ENCODE data around the gene ARHGAP4.

Gene ARHGAP4

DNA sequence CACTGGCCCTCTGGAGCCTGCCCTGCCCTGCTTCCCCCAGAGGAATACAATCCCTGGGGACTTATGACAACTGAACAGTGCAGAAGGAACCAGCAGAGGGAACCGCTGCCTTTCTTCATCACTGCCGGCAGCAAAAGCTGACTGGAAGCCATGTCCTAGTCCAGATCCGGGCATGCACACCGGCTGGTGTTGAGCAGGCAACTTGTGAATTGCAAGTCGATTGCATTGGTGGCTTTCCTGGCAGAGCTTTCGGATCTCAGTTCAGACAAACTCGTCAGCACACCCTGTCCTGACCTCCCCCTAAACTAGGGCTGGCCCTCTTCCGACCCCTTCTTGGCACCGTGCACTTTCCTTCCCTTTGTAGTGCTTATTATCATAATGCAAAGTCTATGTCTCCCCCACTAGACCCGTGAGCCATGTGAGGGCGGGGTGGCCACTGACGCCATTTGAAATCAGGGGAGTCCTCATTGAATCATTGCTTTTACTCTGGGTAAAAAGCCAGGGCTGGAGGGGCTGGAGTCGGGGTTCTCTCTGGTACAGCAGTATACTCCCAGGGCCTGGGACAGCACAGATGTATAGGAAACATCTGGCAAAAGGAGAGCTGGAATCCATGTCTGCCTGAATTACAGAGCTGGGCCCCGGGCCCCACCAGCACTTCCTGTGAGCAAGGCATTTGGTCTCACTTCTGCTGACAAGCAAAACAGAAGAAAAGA is 1.8 kb downstream of the ARHGAP4 start:
- peak; percentile 20 for DNase-seq

- DNase-seq = peak; percentile 36
Observed at GRCh38 chrX:153922932-153923857, 2.9 kb downstream of the ARHGAP4 start.

DNA sequence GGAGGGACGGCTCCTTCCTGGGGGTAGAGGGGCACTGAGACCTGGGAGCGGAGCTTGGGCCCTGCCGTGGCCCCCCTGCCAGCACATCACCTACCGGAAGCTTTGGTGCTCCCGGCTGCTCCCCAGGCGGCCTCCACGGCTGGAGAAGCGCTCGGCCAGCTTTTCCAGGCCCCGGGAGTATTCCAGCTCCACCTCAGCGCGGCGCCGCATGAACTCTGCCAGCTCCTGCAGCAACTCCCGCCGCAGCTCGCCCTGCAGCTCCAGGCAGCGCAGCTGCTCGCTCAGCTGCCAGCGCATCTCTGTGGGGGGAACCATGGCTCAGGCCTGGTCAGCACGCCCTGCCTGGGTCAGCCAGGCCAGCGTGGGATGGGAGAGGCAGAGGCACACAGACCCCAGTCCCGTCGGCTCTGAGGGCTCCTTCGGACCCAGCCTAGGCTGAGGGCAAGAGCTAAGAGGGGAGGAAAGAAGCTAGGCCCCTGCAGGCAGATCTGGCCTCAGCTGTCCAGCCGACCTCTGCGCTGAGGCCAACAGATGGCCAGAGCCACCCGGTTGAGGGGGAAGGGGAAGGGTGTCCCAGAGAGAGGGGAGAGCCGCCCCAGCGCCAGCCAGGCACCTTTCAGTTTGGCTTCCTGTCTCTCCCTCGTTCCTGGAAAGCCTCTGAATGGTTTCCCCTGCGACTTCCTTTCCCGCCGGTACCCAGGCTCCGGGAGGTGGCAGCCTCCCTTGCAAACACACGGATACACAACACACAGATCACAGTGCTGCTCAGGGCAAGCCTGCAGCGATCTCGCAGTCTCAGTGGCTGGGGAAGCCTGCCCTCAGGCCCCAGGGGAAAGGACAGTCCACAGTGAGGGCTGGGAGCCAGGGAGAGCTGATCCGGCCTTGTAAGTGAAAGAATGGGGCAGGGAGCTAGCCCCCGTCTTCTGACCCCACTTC is 4.3 kb downstream of the ARHGAP4 start:
- peak; percentile 43 for DNase-seq

- no peak for DNase-seq
Observed at GRCh38 chrX:153921070-153921469, 5.0 kb downstream of the ARHGAP4 start.

- DNase-seq = no peak
Observed at GRCh38 chrX:153920546-153920945, 5.5 kb downstream of the ARHGAP4 start.

- DNase-seq = no peak
Observed at GRCh38 chrX:153919281-153919680, 6.8 kb downstream of the ARHGAP4 start.

DNA sequence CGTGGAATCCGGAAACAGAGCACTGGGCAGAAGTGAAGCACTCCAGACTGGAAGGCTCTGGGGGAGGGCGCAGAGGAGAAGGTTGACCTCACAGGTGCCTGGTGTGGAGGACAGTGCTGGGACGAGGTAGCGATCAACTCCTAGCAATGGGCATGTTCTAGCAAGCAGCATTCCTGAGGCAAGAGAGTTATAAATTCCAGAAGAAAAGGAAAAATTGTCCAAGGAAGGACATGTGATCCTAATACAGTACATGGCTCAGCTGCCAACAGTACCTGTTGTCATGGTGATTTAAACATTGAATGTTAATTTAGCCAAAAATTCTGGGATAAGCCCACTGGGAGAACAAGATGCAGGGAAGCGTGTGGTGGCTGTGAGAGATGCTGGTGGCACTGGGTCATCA is 8.2 kb downstream of the ARHGAP4 start:
- no peak for DNase-seq

- no peak for DNase-seq
Observed at GRCh38 chrX:153913701-153914100, 12.4 kb downstream of the ARHGAP4 start.

GRCh38 chrX:153913211-153913610 is 12.9 kb downstream of the ARHGAP4 start:
- no peak for DNase-seq

DNA sequence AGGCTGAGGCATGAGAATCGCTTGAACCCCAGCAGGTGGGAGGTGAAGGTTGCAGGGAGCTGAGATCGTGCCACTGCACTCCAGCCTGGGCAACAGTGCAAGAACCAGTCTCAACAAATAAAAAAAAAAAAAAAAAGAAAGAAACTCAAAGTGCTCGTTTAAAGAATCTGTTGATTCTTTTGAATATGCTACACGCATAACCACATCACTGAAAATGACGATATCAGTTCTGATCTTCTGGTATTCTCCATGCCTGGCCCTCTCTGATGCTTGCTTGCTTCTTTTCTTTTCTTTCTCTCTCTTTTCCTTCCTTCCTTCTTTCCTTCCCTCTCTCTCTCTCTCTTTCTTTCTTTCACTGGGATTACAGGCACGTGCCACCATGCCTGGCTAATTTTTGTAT is 14.3 kb downstream of the ARHGAP4 start:
- no peak for DNase-seq

DNA sequence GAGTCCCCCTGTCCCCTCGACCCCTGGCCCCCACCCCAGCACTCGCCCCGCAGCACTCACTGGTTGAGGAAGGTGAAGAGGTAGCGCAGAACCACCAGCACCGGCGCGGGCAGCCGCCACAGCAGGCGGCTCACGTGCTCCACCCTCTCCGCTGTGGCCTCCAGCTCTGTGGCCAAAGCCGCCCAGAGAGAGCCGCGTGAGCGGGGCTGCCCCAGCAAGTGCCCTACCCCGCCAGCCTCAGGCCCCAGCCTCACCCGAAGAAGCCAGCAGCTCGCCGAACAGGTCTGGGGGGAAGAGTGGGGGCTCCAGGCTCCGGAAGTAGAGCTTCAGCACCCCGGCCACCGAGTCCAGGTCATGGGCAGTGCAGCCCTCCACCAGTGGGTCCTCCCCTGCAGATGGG is 15.6 kb downstream of the ARHGAP4 start:
- DNase-seq = no peak

- DNase-seq = no peak
Observed at GRCh38 chrX:153909980-153910360, 16.1 kb downstream of the ARHGAP4 start.

GRCh38 chrX:153909024-153909979 is 16.8 kb downstream of the ARHGAP4 start:
- DNase-seq = no peak

DNA sequence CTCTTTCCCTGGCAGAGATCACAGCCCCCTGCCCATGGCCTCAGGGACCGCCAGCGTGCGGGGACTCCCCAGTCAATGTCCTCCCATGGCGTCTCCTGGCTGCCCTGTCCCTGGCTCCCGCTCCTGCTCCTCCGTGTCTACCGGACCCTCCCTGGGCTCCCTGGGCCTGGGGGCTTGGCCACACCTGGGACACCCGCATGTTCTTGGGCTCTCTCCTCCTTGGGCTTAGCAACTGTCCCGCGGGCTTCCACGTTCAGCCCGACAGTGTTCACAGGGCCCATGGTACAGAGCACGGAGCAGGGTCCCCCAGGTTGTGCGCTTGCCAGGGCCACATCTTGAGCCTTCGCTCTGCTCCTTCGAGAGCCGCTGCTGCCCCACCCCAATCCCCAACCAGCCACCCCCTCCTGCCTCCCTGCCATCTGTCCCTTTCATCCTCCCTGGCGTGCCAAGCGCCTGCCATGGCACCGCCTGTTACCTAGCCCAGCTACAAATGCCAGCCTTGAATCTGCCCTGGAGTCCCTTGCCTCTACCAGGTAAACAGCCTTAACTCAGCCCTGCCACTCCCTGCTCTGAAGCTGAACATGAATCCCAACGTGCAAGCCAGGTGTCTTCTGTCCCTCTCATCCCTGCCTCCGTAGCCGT is 17.7 kb downstream of the ARHGAP4 start:
- DNase-seq = peak; percentile 18

DNA sequence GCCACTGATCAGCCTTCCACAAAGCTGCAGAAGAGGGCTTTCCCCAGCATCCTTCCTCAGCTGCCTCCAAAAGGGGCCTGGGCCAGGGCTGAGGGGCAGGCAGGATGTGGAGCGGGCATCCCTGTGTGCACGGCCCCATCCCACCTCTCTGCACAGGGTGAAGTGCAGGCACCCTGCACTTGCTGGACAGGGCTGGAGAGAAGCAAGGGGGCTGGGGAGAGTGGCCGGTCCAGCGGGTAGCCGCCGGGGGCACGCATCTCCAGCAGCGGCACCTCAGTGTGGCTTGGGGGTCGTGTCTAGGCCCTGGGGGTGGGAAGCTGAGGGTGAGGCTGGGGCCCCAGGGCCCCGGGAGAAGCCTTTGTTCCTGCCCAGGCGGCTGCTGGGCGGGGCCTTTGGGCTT is 18.6 kb downstream of the ARHGAP4 start:
- DNase-seq = no peak

- no peak for DNase-seq
Observed at GRCh38 chrX:153906126-153906917, 19.7 kb downstream of the ARHGAP4 start.

DNA sequence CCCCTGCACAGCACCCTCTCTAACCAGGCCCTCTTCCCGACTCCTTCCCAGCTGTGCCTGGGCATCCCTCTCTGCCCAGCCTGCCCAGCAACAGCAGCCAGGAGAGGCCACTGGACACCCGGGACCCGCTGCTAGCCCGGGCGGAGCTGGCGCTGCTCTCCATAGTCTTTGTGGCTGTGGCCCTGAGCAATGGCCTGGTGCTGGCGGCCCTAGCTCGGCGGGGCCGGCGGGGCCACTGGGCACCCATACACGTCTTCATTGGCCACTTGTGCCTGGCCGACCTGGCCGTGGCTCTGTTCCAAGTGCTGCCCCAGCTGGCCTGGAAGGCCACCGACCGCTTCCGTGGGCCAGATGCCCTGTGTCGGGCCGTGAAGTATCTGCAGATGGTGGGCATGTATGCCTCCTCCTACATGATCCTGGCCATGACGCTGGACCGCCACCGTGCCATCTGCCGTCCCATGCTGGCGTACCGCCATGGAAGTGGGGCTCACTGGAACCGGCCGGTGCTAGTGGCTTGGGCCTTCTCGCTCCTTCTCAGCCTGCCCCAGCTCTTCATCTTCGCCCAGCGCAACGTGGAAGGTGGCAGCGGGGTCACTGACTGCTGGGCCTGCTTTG is 20.5 kb downstream of the ARHGAP4 start:
- DNase-seq = no peak

- no peak for DNase-seq
Observed at GRCh38 chrX:153903991-153904957, 21.8 kb downstream of the ARHGAP4 start, which contains the start of gene AVPR2. Gene AVPR2, plus strand, starts transcription at chrX:153904673. Its CDS starts 473 bp downstream, at chrX:153905146.
